Measurements from ENCODE around the gene VAX1. TPM values are rescaled to one million over a fixed set of nuclear protein-coding genes. Genes with fewer than 3 reads are reported as not detected.
"Not testable (repeated sequence)": the region's sequence is repeated elsewhere in the genome, so short reads cannot be mapped to it uniquely, and the experiment has no call there.

The VAX1 gene
- total and polyA plus RNA-seq, 2 donors (not counting 1 experiment from before 2014, with no cell fraction given), result not detected

DNA sequence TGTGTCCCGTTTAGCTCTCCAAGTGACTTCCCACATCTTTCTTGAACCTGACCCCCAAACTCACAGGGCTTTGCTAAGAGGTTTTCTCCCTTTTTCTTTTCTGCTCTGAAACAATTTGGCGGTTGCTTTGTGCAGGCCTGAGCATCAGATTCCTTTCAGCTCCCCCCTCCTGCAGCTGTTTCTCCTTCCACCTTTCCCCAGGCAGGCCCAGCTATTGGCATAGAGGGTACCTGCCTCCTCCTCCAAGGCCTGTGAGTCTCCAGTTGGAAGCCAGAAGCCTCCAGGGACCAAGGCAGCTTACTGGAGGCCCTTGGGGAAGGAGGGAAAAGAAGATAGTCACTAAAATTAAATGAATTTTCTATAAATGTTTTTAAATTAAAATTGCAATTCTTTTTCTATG is 7.7 kb downstream of the VAX1 start:
- Mint-ChIP-seq H3K27me3 (peaks cover 77% of the 10 kb centered on the region), H3K9me3 (ENCODE audit: insufficient read depth) (no peaks in the 10 kb centered on the region), H3K4me3 (no peak overlapping the region), H3K4me1 (peaks cover 21% of the 10 kb centered on the region), H3K27ac (no peak overlapping the region)
- intact Hi-C loops (cut with micrococcal nuclease), result loop anchor here (5.0 kb wide), 1 partner anchor 37 kb away; no protein-coding TSS in a partner anchor
- 73% methylated on average over 2 of the region's 2 CpGs for WGBS (ENCODE audit: insufficient coverage)
- peaks cover 0 to 33% (median 0%) of the 10 kb centered on the region in 3 donors for H3K9me3 ChIP-seq (ENCODE audit: control extremely low read depth in 1 of 3, control insufficient read depth in 2 of 3, insufficient read depth in 1 of 3, low read length in 2 of 3)
- H3K4me1 ChIP-seq (ENCODE audit: control insufficient read depth in 2 of 2, insufficient read depth in 2 of 2, low read length in 2 of 2), result peaks cover 12% of the 10 kb centered on the region in 2 donors
- H3K27me3 ChIP-seq (replicated peaks in 1 of 4; ENCODE audit: control extremely low read depth in 1 of 4, control insufficient read depth in 3 of 4, insufficient read depth in 4 of 4, low read length in 3 of 4), result peaks cover 0 to 55% (median 44%) of the 10 kb centered on the region in 4 experiments
- CTCF ChIA-PET, result interaction anchor here (0.9 kb wide), 1 partner anchor 18 kb away, joined by 3 read pairs; no protein-coding TSS in a partner anchor
- POLR2A ChIA-PET, result no interaction called here
- no peak for TF ChIP-seq EZH2 (IDR thresholded peaks at IDR 0.05; ENCODE audit: borderline replicate concordance, insufficient read depth, low read depth, low read length, poor library complexity, severe bottlenecking)
- TF ChIP-seq, protein P1, sequence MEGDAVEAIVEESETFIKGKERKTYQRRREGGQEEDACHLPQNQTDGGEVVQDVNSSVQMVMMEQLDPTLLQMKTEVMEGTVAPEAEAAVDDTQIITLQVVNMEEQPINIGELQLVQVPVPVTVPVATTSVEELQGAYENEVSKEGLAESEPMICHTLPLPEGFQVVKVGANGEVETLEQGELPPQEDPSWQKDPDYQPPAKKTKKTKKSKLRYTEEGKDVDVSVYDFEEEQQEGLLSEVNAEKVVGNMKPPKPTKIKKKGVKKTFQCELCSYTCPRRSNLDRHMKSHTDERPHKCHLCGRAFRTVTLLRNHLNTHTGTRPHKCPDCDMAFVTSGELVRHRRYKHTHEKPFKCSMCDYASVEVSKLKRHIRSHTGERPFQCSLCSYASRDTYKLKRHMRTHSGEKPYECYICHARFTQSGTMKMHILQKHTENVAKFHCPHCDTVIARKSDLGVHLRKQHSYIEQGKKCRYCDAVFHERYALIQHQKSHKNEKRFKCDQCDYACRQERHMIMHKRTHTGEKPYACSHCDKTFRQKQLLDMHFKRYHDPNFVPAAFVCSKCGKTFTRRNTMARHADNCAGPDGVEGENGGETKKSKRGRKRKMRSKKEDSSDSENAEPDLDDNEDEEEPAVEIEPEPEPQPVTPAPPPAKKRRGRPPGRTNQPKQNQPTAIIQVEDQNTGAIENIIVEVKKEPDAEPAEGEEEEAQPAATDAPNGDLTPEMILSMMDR (IDR thresholded peaks at IDR 0.05), result no peak
- H3K79me2 ChIP-seq (ENCODE audit: control insufficient read depth, insufficient read depth, low read length), result no peaks in the 10 kb centered on the region
- H2AFZ ChIP-seq (ENCODE audit: insufficient read depth, low read depth, low read length, poor library complexity, severe bottlenecking), result no peak overlapping the region
- ATAC-seq (ENCODE audit: low read depth) (no peak), DNase-seq (no peak)
- H3K4me3 ChIP-seq (ENCODE audit: control extremely low read depth in 1 of 5, extremely low read depth in 1 of 5, insufficient read depth in 1 of 5, low read depth in 2 of 5, low read length in 4 of 5), result no peak overlapping the region
- H4K20me1 ChIP-seq (ENCODE audit: control insufficient read depth, insufficient read depth, low read length, poor library complexity, severe bottlenecking), result no peaks in the 10 kb centered on the region
- H3K9ac ChIP-seq (ENCODE audit: low read length), result no peak overlapping the region
- H3K27ac ChIP-seq (ENCODE audit: low read length in 2 of 2), result no peak overlapping the region
- H3K36me3 ChIP-seq (replicated peaks in 1 of 2; ENCODE audit: control extremely low read depth in 1 of 2, control insufficient read depth in 1 of 2, extremely low read depth in 1 of 2, insufficient read depth in 2 of 2, low read length in 1 of 2), result no peaks in the 10 kb centered on the region
- H3K4me2 ChIP-seq (replicated peaks; ENCODE audit: low read depth, low read length, poor library complexity, severe bottlenecking), result no peak overlapping the region

DNA sequence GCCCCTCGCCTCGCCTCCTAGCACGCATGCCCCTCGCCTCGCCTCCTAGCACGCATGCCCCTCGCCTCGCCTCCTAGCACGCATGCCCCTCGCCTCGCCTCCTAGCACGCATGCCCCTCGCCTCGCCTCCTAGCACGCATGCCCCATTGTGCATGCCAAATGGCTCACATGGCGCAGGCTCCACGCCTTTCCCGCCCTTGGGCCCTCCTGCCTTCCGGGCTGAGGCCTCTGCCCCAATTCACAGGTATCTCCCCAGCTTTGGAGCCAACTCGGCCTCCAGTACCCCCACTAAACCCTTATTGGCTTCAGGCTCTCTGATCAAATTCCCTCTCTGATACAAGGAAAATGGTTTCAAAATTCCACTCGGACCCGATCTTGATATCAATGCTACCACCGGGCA is 11.4 kb downstream of the VAX1 start:
- peaks cover 52% of the 10 kb centered on the region for H3K27me3 Mint-ChIP-seq
- H4K20me1 ChIP-seq (ENCODE audit: control insufficient read depth, insufficient read depth, low read length, poor library complexity, severe bottlenecking); H3K4me3 Mint-ChIP-seq; H3K4me2 ChIP-seq (replicated peaks; ENCODE audit: low read depth, low read length, poor library complexity, severe bottlenecking); H3K4me1 Mint-ChIP-seq; DNase-seq; H2AFZ ChIP-seq (ENCODE audit: insufficient read depth, low read depth, low read length, poor library complexity, severe bottlenecking); POLR2A ChIA-PET; H3K9me3 Mint-ChIP-seq (ENCODE audit: insufficient read depth); H3K79me2 ChIP-seq (ENCODE audit: control insufficient read depth, insufficient read depth, low read length); H3K4me3 ChIP-seq (ENCODE audit: control extremely low read depth in 1 of 5, extremely low read depth in 1 of 5, insufficient read depth in 1 of 5, low read depth in 2 of 5, low read length in 4 of 5); H3K4me1 ChIP-seq (ENCODE audit: control insufficient read depth in 2 of 2, insufficient read depth in 2 of 2, low read length in 2 of 2); H3K36me3 ChIP-seq (replicated peaks in 1 of 2; ENCODE audit: control extremely low read depth in 1 of 2, control insufficient read depth in 1 of 2, extremely low read depth in 1 of 2, insufficient read depth in 2 of 2, low read length in 1 of 2); ATAC-seq (ENCODE audit: low read depth); CTCF ChIA-PET; H3K9ac ChIP-seq (ENCODE audit: low read length); H3K27ac Mint-ChIP-seq; intact Hi-C loops (cut with micrococcal nuclease); H3K27ac ChIP-seq (ENCODE audit: low read length in 2 of 2): not testable (repeated sequence)
- Histone ChIP-seq H3K9me3 (ENCODE audit: control extremely low read depth in 1 of 3, control insufficient read depth in 2 of 3, insufficient read depth in 1 of 3, low read length in 2 of 3) (peaks cover 0 to 16% (median 0%) of the 10 kb centered on the region in 3 donors), H3K27me3 (replicated peaks in 1 of 4; ENCODE audit: control extremely low read depth in 1 of 4, control insufficient read depth in 3 of 4, insufficient read depth in 4 of 4, low read length in 3 of 4) (peaks cover 0 to 25% (median 20%) of the 10 kb centered on the region in 4 experiments)
- 98% methylated on average over 7 of the region's 23 CpGs for WGBS (ENCODE audit: insufficient coverage)
